K562 (cell line): ENCODE data around the gene THSD8. TPM values are rescaled to one million over a fixed set of nuclear protein-coding genes. Genes with fewer than 3 reads are reported as not detected.

Source experiments
- CREB5 ChIP-seq: fragments of 250-450 bp; sonication (Bioruptor Pico); IDR thresholded peaks from 2 replicates; pipeline ENCODE4 v1.5.0; 2020; ENCODE audit warnings: mild to moderate bottlenecking
- DNMT1 ChIP-seq: fragments of 450-650 bp; IDR thresholded peaks from 2 replicates; pipeline ENCODE4 v1.6.1; 2016; ENCODE audit warnings: antibody characterized with exemption, mild to moderate bottlenecking
- FOXP4 ChIP-seq: sonication (generic); formaldehyde crosslinking; IDR thresholded peaks from 2 replicates; pipeline ENCODE4 v1.8.0; 2022; ENCODE audit warnings: mild to moderate bottlenecking, missing genetic modification reagents, borderline replicate concordance
- HMG20A ChIP-seq: fragments of 450-650 bp; formaldehyde crosslinking; conservative IDR thresholded peaks from 2 replicates; pipeline ENCODE4 v1.4.0; 2020; ENCODE audit warnings: mild to moderate bottlenecking, mixed read lengths
- HMG20B ChIP-seq: fragments of 250-450 bp; sonication (Bioruptor Pico); IDR thresholded peaks from 2 replicates; pipeline ENCODE4 v1.5.0; 2021; ENCODE audit warnings: mild to moderate bottlenecking
- HOXB6 ChIP-seq: fragments of 250-450 bp; sonication (Bioruptor Pico); IDR thresholded peaks from 2 replicates; pipeline ENCODE4 v1.5.1; 2022; ENCODE audit warnings: mild to moderate bottlenecking, borderline replicate concordance
- JUNB ChIP-seq: fragments of 450-650 bp; formaldehyde crosslinking; conservative IDR thresholded peaks from 2 replicates; pipeline ENCODE4 v1.4.0; 2020; ENCODE audit warnings: mild to moderate bottlenecking
- KAT2B ChIP-seq: IDR thresholded peaks from one replicate; pipeline ENCODE4 v1.6.1; 2012; ENCODE audit warnings: low read depth, mild to moderate bottlenecking, control low read depth, inconsistent platforms, low read length, moderate library complexity
- KLF1 ChIP-seq: fragments of 450-650 bp; IDR thresholded peaks from 2 replicates; pipeline ENCODE4 v1.6.1; 2016; ENCODE audit warnings: missing genetic modification characterization, missing compliant biosample characterization
- NFE2L1 ChIP-seq: fragments of 450-650 bp; IDR thresholded peaks from 2 replicates; pipeline ENCODE4 v1.6.1; 2016; ENCODE audit warnings: missing genetic modification characterization, low read depth, mild to moderate bottlenecking, missing compliant biosample characterization, moderate library complexity, borderline replicate concordance
- POLR2G ChIP-seq: fragments of 200-400 bp; formaldehyde crosslinking; IDR thresholded peaks from 2 replicates; pipeline ENCODE4 v1.6.1; 2017; ENCODE audit warnings: low read depth, mild to moderate bottlenecking, antibody characterized with exemption, low read length, moderate library complexity
- SMARCE1 ChIP-seq: fragments of 450-650 bp; IDR thresholded peaks from 2 replicates; pipeline ENCODE4 v1.7.1; 2016; ENCODE audit warnings: mild to moderate bottlenecking
- STAT5B ChIP-seq: fragments of 250-450 bp; sonication (Bioruptor Pico); IDR thresholded peaks from 2 replicates; pipeline ENCODE4 v1.8.0; 2021; ENCODE audit warnings: mild to moderate bottlenecking, inconsistent platforms
- TFE3 ChIP-seq: fragments of 450-650 bp; formaldehyde crosslinking; IDR thresholded peaks from 2 replicates; pipeline ENCODE4 v1.4.0; 2020; ENCODE audit warnings: mild to moderate bottlenecking, mixed read lengths
- USF2 ChIP-seq: sonication (generic); formaldehyde crosslinking; IDR thresholded peaks from 2 replicates; pipeline ENCODE4 v1.5.0; 2020; ENCODE audit warnings: missing genetic modification reagents
- ZBTB7A ChIP-seq: IDR thresholded peaks from 2 replicates; pipeline ENCODE4 v1.6.1; 2011; ENCODE audit warnings: low read depth, mild to moderate bottlenecking, low read length, moderate library complexity, borderline replicate concordance; ENCODE audit not compliant: control insufficient read depth
- ZFP36 ChIP-seq: fragments of 150-350 bp; IDR thresholded peaks from 2 replicates; pipeline ENCODE4 v1.6.1; 2018; ENCODE audit warnings: low read length, low read depth; ENCODE audit not compliant: partially characterized antibody
- ZKSCAN8 ChIP-seq: fragments of 200-800 bp; sonication (Bioruptor generic); IDR thresholded peaks from 2 replicates; pipeline ENCODE4 v1.6.1; 2016; ENCODE audit warnings: missing genetic modification characterization, missing compliant biosample characterization
- ZNF224 ChIP-seq: sonication (generic); formaldehyde crosslinking; IDR thresholded peaks from 2 replicates; pipeline ENCODE4 v1.8.0; 2022; ENCODE audit warnings: mild to moderate bottlenecking, missing genetic modification reagents
- ZNF408 ChIP-seq: fragments of 250-450 bp; sonication (Bioruptor Pico); IDR thresholded peaks from 2 replicates; pipeline ENCODE4 v1.4.0; 2020; ENCODE audit warnings: low read depth, mild to moderate bottlenecking, moderate library complexity
- ZNF699 ChIP-seq: fragments of 250-450 bp; sonication (Bioruptor Pico); IDR thresholded peaks from 2 replicates; pipeline ENCODE4 v1.8.0; 2021; ENCODE audit warnings: mild to moderate bottlenecking, moderate library complexity; ENCODE audit not compliant: insufficient replicate concordance
- polyA plus RNA-seq, 8 experiments: library from polyadenylated mRNA; depleted of rRNA in 4 of 8; stranded (reverse) in 5 of 8; unstranded in 3 of 8; fragments of >200 nt; fragmentation: Nextera tagmentation in 2 of 8; fragmentation: Illumina TruSeq in 1 of 8; extraction: Ambion mirVana in 2 of 8; extraction: Trizol in 1 of 8; gene quantifications; 2 replicates each; pipeline versions ENCODE4 v1.2.1 to v1.2.3, GENCODE V29; 2011 to 2014; ENCODE audit warnings: inconsistent platforms in 1 of 8, missing spikeins in 1 of 8
- total RNA-seq, 7 experiments: library from RNA; depleted of rRNA in 6 of 7; stranded (reverse); fragments of >200 nt in 6 of 7; fragmentation: Illumina TruSeq in 2 of 7; extraction: Trizol in 2 of 7; gene quantifications; 2 replicates each; pipeline versions ENCODE4 v1.2.1 to v1.2.3, GENCODE V29; 2011 to 2021; ENCODE audit warnings: low replicate concordance in 1 of 7

THSD8 gene
- total and polyA plus RNA-seq, 9 of the 15 experiments (the other 6 are each of a cell fraction or from before 2014, with no cell fraction given), result 8.4 to 42.4 (median 19.9) TPM; not detected in 2

- TF ChIP-seq TFE3 (CRISPR knock-in tag) (peak; percentile 26; the same call in 1 of the 2 replicates), ZKSCAN8 (CRISPR knock-in tag) (no peak), KLF1 (tag) (0 out of 2 replicates have a peak, but pooled peaks have one; percentile 52), ZNF224 (CRISPR knock-in tag) (no peak), FOXP4 (CRISPR knock-in tag) (no peak), ZNF408 (CRISPR knock-in tag) (no peak), ZBTB7A (peak; percentile 98), HOXB6 (CRISPR knock-in tag) (no peak; the same call in 1 of the 2 replicates), STAT5B (no peak), ZFP36 (no peak), NFE2L1 (no peak), HMG20A (CRISPR knock-in tag) (no peak), HMG20B (CRISPR knock-in tag) (no peak), CREB5 (CRISPR knock-in tag) (no peak), KAT2B (no peak), DNMT1 (no peak), ZNF699 (CRISPR knock-in tag) (no peak), JUNB (no peak), POLR2G (peak; percentile 69), SMARCE1 (0 out of 2 replicates have a peak, but pooled peaks have one; percentile 27), USF2 (CRISPR knock-in tag) (peak; percentile 77)
Observed at GRCh38 chr19:12825254-12826131, 23.6 kb downstream of the THSD8 start (continued).
